Endothelial cell of umbilical vein (primary cell): ENCODE measurements around the gene MAP3K19. TPM values are rescaled to one million over a fixed set of nuclear protein-coding genes. Genes with fewer than 3 reads are reported as not detected.

ENCODE experiments used
- BruUV-seq: library from RNA; stranded (reverse); fragments of 400-500 nt; replicated peaks from 2 replicates; lab custom pipeline; 2021; lab: Mats Ljungman, UMichigan
- CTCF ChIA-PET: fragments of 300-600, 350-600 bp; sonication (Branson Sonifier 250); formaldehyde crosslinking; loops from one replicate; lab custom pipeline; 2021; ENCODE audit warnings: antibody characterized with exemption, inconsistent platforms; lab: Charles Lee
- POLR2A ChIA-PET: fragments of 300-600, 350-600 bp; sonication (Branson Sonifier 250); formaldehyde crosslinking; loops from one replicate; lab custom pipeline; 2021; ENCODE audit warnings: antibody characterized with exemption, inconsistent platforms; lab: Charles Lee
- DNase-seq: peaks from one replicate; pipeline ENCODE4 v3.0.0-alpha.2; 2011; ENCODE audit warnings: low read depth, low spot score
- FAIRE-seq: peaks from 2 replicates; lab custom pipeline; 2011; peaks lifted over from hg19 to GRCh38; lab: Jason Lieb, UNC
- H2AFZ ChIP-seq: 2 replicates; pipeline ENCODE4 v1.6.0; 2012; ENCODE audit warnings: low read depth, low read length, control low read depth, inconsistent platforms
- H3K27ac ChIP-seq: 2 replicates; pipeline ENCODE4 v1.5.1; 2011; ENCODE audit warnings: low read depth, mild to moderate bottlenecking, control low read depth, low read length, moderate library complexity; ENCODE audit not compliant: insufficient read depth
- H3K27me3 ChIP-seq, 2 experiments: 2 replicates each; pipeline versions ENCODE4 v1.6.0 to v1.6.1; 2011; ENCODE audit warnings: low read length in 2 of 2, mixed read lengths in 1 of 2; ENCODE audit not compliant: control insufficient read depth in 2 of 2, insufficient read depth in 2 of 2
- H3K36me3 ChIP-seq, 2 experiments: 2 replicates in 1 of 2; 3 replicates in 1 of 2; pipeline ENCODE4 v1.5.1; 2011; ENCODE audit warnings: low read length in 2 of 2, mild to moderate bottlenecking in 1 of 2, moderate library complexity in 1 of 2; ENCODE audit not compliant: control insufficient read depth in 2 of 2, insufficient read depth in 2 of 2; ENCODE audit errors: extremely low read depth in 1 of 2
- H3K4me1 ChIP-seq: 3 replicates; pipeline ENCODE4 v1.5.1; 2011; ENCODE audit warnings: mild to moderate bottlenecking, low read length; ENCODE audit not compliant: control insufficient read depth, insufficient read depth; ENCODE audit errors: extremely low read depth
- H3K4me2 ChIP-seq: 2 replicates; pipeline ENCODE4 v1.6.1; 2011; ENCODE audit warnings: low read length, control low read depth, mixed read lengths; ENCODE audit not compliant: insufficient read depth
- H3K4me3 ChIP-seq, 3 experiments: fragments of 200-600 bp in 1 of 3; sonication (generic), shearing (Covaris generic) in 1 of 3; replicated peaks in 1 of 3; 2 replicates each; pipeline ENCODE4 v1.5.1; 2011 to 2016; ENCODE audit warnings: control low read depth in 3 of 3, low read length in 3 of 3, mild to moderate bottlenecking in 2 of 3, inconsistent platforms in 1 of 3, low read depth in 1 of 3, moderate library complexity in 1 of 3; ENCODE audit not compliant: insufficient read depth in 1 of 3
- H3K79me2 ChIP-seq: 2 replicates; pipeline ENCODE4 v1.6.0; 2012; ENCODE audit warnings: low read length, inconsistent platforms; ENCODE audit not compliant: control insufficient read depth, insufficient read depth
- H3K9ac ChIP-seq: replicated peaks from 2 replicates; pipeline ENCODE3; 2011; ENCODE audit warnings: low read length, control low read depth; ENCODE audit not compliant: insufficient read depth; ENCODE audit errors: extremely low read depth
- H3K9me1 ChIP-seq: replicated peaks from 3 replicates; pipeline ENCODE4 v1.6.0; 2011; ENCODE audit warnings: mild to moderate bottlenecking, low read length; ENCODE audit not compliant: control insufficient read depth, insufficient read depth; ENCODE audit errors: extremely low read depth
- H3K9me3 ChIP-seq: replicated peaks from 2 replicates; pipeline ENCODE4 v1.5.1; 2012; ENCODE audit warnings: low read length, inconsistent platforms; ENCODE audit not compliant: control insufficient read depth, insufficient read depth
- H4K20me1 ChIP-seq: replicated peaks from 2 replicates; pipeline ENCODE3; 2011; ENCODE audit warnings: mild to moderate bottlenecking, low read length; ENCODE audit not compliant: control insufficient read depth, insufficient read depth; ENCODE audit errors: extremely low read depth
- CTCF ChIP-seq, 2 donors: IDR thresholded peaks; 1 replicate in 1 of 2; 2 replicates in 1 of 2; pipeline ENCODE4 v1.5.1; 2011; ENCODE audit warnings: low read length in 2 of 2, mild to moderate bottlenecking in 2 of 2, moderate library complexity in 2 of 2, control low read depth in 1 of 2, inconsistent platforms in 1 of 2, low read depth in 1 of 2; ENCODE audit not compliant: insufficient read depth in 1 of 2; ENCODE audit errors: extremely low read depth in 1 of 2
- FOS ChIP-seq: IDR thresholded peaks from 2 replicates; pipeline ENCODE4 v1.6.1; 2011; ENCODE audit warnings: mild to moderate bottlenecking, low read length, moderate library complexity, borderline replicate concordance; ENCODE audit not compliant: insufficient read depth
- GATA2 ChIP-seq: IDR thresholded peaks from 2 replicates; pipeline ENCODE4 v1.7.0; 2011; ENCODE audit warnings: low read depth, mild to moderate bottlenecking, moderate library complexity, mixed read lengths, low read length; ENCODE audit not compliant: insufficient read length, insufficient read depth
- JUN ChIP-seq: IDR thresholded peaks from 2 replicates; pipeline ENCODE4 v1.6.1; 2011; ENCODE audit warnings: borderline replicate concordance, low read depth; ENCODE audit not compliant: insufficient read length, insufficient read depth
- MAX ChIP-seq: IDR thresholded peaks from 2 replicates; pipeline ENCODE4 v1.6.1; 2011; ENCODE audit not compliant: insufficient read depth, insufficient read length
- POLR2AphosphoS5 ChIP-seq: IDR thresholded peaks from 2 replicates; pipeline ENCODE4 v1.6.1; 2012; ENCODE audit warnings: low read depth, mild to moderate bottlenecking, control low read depth, low read length, moderate library complexity; ENCODE audit not compliant: insufficient read depth
- dilution Hi-C: fragments of 300-500 bp; cut with MboI; formaldehyde crosslinking; loops from one replicate; pipeline ENCODE4 v1.15.0; 2019; ENCODE audit warnings: low sequenced_read_pairs; ENCODE audit not compliant: extremely low pct_ligation_motif_present
- intact Hi-C: fragments of 100-400 bp; cut with micrococcal nuclease; formaldehyde crosslinking; loops from one replicate; pipeline ENCODE4 v1.10.0; 2022
- polyA plus RNA-seq, 4 experiments: library from polyadenylated mRNA; depleted of rRNA in 3 of 4; stranded (reverse) in 3 of 4; unstranded in 1 of 4; fragments of >200 nt; gene quantifications; 2 replicates each; pipeline versions ENCODE4 v1.2.1 to v1.2.3, GENCODE V29; 2011 to 2012; ENCODE audit warnings: missing spikeins in 1 of 4
- total RNA-seq: library from RNA; stranded (reverse); gene quantifications from 2 replicates; pipeline ENCODE4 v1.2.3, GENCODE V29; 2021

Gene MAP3K19
- total and polyA plus RNA-seq, 2 donors (not counting 3 experiments of a cell fraction or from before 2014, with no cell fraction given): not detected

GRCh38 chr2:135093670-135094330 lies 46.6 kb upstream of the MAP3K19 start:
- dilution Hi-C loops (no loop called here), intact Hi-C loops (no loop called here)
- ChIA-PET POLR2A (no interaction called here), CTCF (no interaction called here)
- no peak overlapping the region for H3K9ac ChIP-seq
- no peak for FAIRE-seq
- BruUV-seq: no TSS peak
- no peaks in the 10 kb centered on the region for H3K9me3 ChIP-seq
- H4K20me1 ChIP-seq: peaks cover 2% of the 10 kb centered on the region
- H3K9me1 ChIP-seq: no peaks in the 10 kb centered on the region
- H3K27ac ChIP-seq: no peak overlapping the region
- no peak overlapping the region for H3K4me3 ChIP-seq
- no peaks in the 10 kb centered on the region for H3K27me3 ChIP-seq
- no peak overlapping the region for H2AFZ ChIP-seq
- H3K4me1 ChIP-seq: no peaks in the 10 kb centered on the region
- DNase-seq: no peak
- H3K36me3 ChIP-seq: peaks cover 2 to 13% of the 10 kb centered on the region in 2 experiments
- peaks cover 6% of the 10 kb centered on the region for H3K79me2 ChIP-seq
- TF ChIP-seq FOS: no peak
- no peak for TF ChIP-seq POLR2AphosphoS5
- no peak for TF ChIP-seq CTCF (IDR thresholded peaks at IDR 0.05; ENCODE audit: extremely low read depth in 1 of 2, insufficient read depth in 1 of 2, low read depth in 1 of 2, low read length in 2 of 2)
- no peak for TF ChIP-seq GATA2
- no peak for TF ChIP-seq JUN
- TF ChIP-seq MAX: no peak
- no peak overlapping the region for H3K4me2 ChIP-seq
